K562 (cell line): ENCODE data around the gene GET4. TPM values are rescaled to one million over a fixed set of nuclear protein-coding genes. Genes with fewer than 3 reads are reported as not detected.
A peak's percentile ranks its signal among the peaks of the same experiment; 100 is the strongest.

Experiments used
- ATAC-seq: fragments of 200-7000 bp; cut with Tn5 transposase; 3 replicates; pipeline ENCODE4 v1.9.1; 2020; ENCODE audit warnings: moderate library complexity
- BruUV-seq: library from RNA; stranded (reverse); fragments of 400-500 nt; replicated peaks from 2 replicates; lab custom pipeline; 2021; lab: Mats Ljungman, UMichigan
- CTCF ChIA-PET: fragments of 300-600 bp; formaldehyde crosslinking; extraction: SDS; loops from one replicate; lab custom pipeline; 2021; ENCODE audit warnings: low intra/inter-chr PET ratio; lab: Yijun Ruan, JAX
- POLR2A ChIA-PET: fragments of 300-600, 350-650 bp; sonication (Branson Sonifier 250); formaldehyde crosslinking; extraction: SDS; loops from one replicate; lab custom pipeline; 2021; ENCODE audit warnings: antibody characterized with exemption, inconsistent platforms; lab: Yijun Ruan, JAX
- DNase-seq, 4 experiments: peaks; one replicate each; pipeline versions ENCODE4 v3.0.0 to v3.0.0-alpha.2; 2011 to 2018; ENCODE audit warnings: low spot score in 3 of 4, mixed read lengths in 3 of 4; ENCODE audit errors: extremely low read depth in 1 of 4
- FAIRE-seq: peaks from 2 replicates; lab custom pipeline; 2011; peaks lifted over from hg19 to GRCh38; lab: Jason Lieb, UNC
- H2AFZ ChIP-seq: 2 replicates; pipeline ENCODE4 v1.6.0; 2011; ENCODE audit warnings: low read depth, low read length, control low read depth, inconsistent platforms
- H3K27ac ChIP-seq: fragments of 200-600 bp; 3 replicates; pipeline ENCODE4 v1.8.0; 2011; ENCODE audit warnings: low read depth, mild to moderate bottlenecking, control low read depth, inconsistent platforms, low read length, moderate library complexity, mixed read lengths; ENCODE audit errors: extremely low read depth
- H3K27me3 ChIP-seq, 2 experiments: fragments of 300-600 bp in 1 of 2; 2 replicates in 1 of 2; 3 replicates in 1 of 2; pipeline versions ENCODE4 v1.6.0 to v1.8.0; 2011; ENCODE audit warnings: inconsistent platforms in 2 of 2, low read length in 2 of 2, mild to moderate bottlenecking in 1 of 2, mixed read lengths in 1 of 2, moderate library complexity in 1 of 2; ENCODE audit not compliant: control insufficient read depth in 2 of 2, insufficient read depth in 2 of 2
- H3K36me3 ChIP-seq: fragments of 300-600 bp; 3 replicates; pipeline ENCODE4 v1.8.0; 2011; ENCODE audit warnings: mild to moderate bottlenecking, low read length, inconsistent platforms; ENCODE audit not compliant: control insufficient read depth, insufficient read depth
- H3K4me1 ChIP-seq, 2 experiments: fragments of 200-600 bp in 1 of 2; replicated peaks in 1 of 2; 2 replicates in 1 of 2; 3 replicates in 1 of 2; pipeline versions ENCODE4 v1.5.1 to v1.8.0; 2011; ENCODE audit warnings: inconsistent platforms in 2 of 2, low read length in 2 of 2, mild to moderate bottlenecking in 1 of 2, mixed read lengths in 1 of 2, moderate library complexity in 1 of 2; ENCODE audit not compliant: control insufficient read depth in 2 of 2, insufficient read depth in 2 of 2
- H3K4me2 ChIP-seq: 2 replicates; pipeline ENCODE4 v1.6.1; 2011; ENCODE audit warnings: low read length, control low read depth, inconsistent platforms, mixed read lengths; ENCODE audit not compliant: insufficient read depth
- H3K4me3 ChIP-seq: fragments of 200-600 bp; sonication (generic), shearing (Covaris generic); 2 replicates; pipeline ENCODE4 v1.5.1; 2016; ENCODE audit warnings: control low read depth, inconsistent platforms
- H3K79me2 ChIP-seq: fragments of 200-600 bp; 3 replicates; pipeline ENCODE4 v1.8.0; 2011; ENCODE audit warnings: low read length, inconsistent platforms; ENCODE audit not compliant: control insufficient read depth, insufficient read depth
- H3K9ac ChIP-seq, 2 experiments: 2 replicates each; pipeline versions ENCODE4 v1.6.0 to v1.6.1; 2011; ENCODE audit warnings: low read depth in 2 of 2, low read length in 2 of 2, control low read depth in 1 of 2, inconsistent platforms in 1 of 2, mild to moderate bottlenecking in 1 of 2, mixed read lengths in 1 of 2; ENCODE audit not compliant: insufficient read depth in 1 of 2
- H3K9me1 ChIP-seq: one replicate; pipeline ENCODE4 v1.6.0; 2011; ENCODE audit warnings: inconsistent platforms, mild to moderate bottlenecking, low read length, moderate library complexity; ENCODE audit not compliant: control insufficient read depth, insufficient read depth
- H3K9me3 ChIP-seq: replicated peaks from 2 replicates; pipeline ENCODE4 v1.5.1; 2011; ENCODE audit warnings: low read depth, low read length, inconsistent platforms; ENCODE audit not compliant: control insufficient read depth, insufficient read depth
- H4K20me1 ChIP-seq: replicated peaks from 2 replicates; pipeline ENCODE4 v1.6.1; 2011; ENCODE audit warnings: low read length, inconsistent platforms, mixed read lengths; ENCODE audit not compliant: control insufficient read depth, insufficient read depth
- CXXC5 ChIP-seq: fragments of 250-450 bp; sonication (Bioruptor Pico); IDR thresholded peaks from 2 replicates; pipeline ENCODE4 v1.8.0; 2022; ENCODE audit warnings: inconsistent platforms, mild to moderate bottlenecking, moderate library complexity
- TBP ChIP-seq: optimal IDR thresholded peaks from 2 replicates; pipeline ENCODE3; 2011; ENCODE audit warnings: low read depth, low read length, improper control_type of control experiment
- ZBTB33 ChIP-seq: sonication (generic); formaldehyde crosslinking; IDR thresholded peaks from 2 replicates; pipeline ENCODE4 v1.8.1; 2023; ENCODE audit warnings: mild to moderate bottlenecking, missing genetic modification reagents
- ZFP36 ChIP-seq: fragments of 150-350 bp; IDR thresholded peaks from 2 replicates; pipeline ENCODE4 v1.6.1; 2018; ENCODE audit warnings: low read length, low read depth; ENCODE audit not compliant: partially characterized antibody
- ZNF436 ChIP-seq: fragments of 250-450, 450-650 bp; sonication (Bioruptor Pico); formaldehyde crosslinking; IDR thresholded peaks from 2 replicates; pipeline ENCODE4 v1.7.0; 2020; ENCODE audit warnings: mild to moderate bottlenecking
- WGBS: fragments of 100-300 bp; shearing (Covaris generic); methylation state at CpG from one replicate; pipeline ENCODE4 v1.1.6; 2016; ENCODE audit warnings: low coverage, mixed read lengths; ENCODE audit not compliant: insufficient coverage; ENCODE audit errors: missing lambda C conversion rate; 5-methylcytosine and 5-hydroxymethylcytosine counted together
- in situ Hi-C: fragments of 300-500 bp; cut with MboI; formaldehyde crosslinking; loops from 4 replicates; pipeline ENCODE4 v1.15.0; 2018; ENCODE audit warnings: inconsistent platforms, mixed read lengths
- intact Hi-C: fragments of 100-400 bp; cut with micrococcal nuclease; formaldehyde crosslinking; loops from 2 replicates; pipeline ENCODE4 v1.14.2; 2022
- polyA plus RNA-seq, 8 experiments: library from polyadenylated mRNA; depleted of rRNA in 4 of 8; stranded (reverse) in 5 of 8; unstranded in 3 of 8; fragments of >200 nt; fragmentation: Nextera tagmentation in 2 of 8; fragmentation: Illumina TruSeq in 1 of 8; extraction: Ambion mirVana in 2 of 8; extraction: Trizol in 1 of 8; gene quantifications; 2 replicates each; pipeline versions ENCODE4 v1.2.1 to v1.2.3, GENCODE V29; 2011 to 2014; ENCODE audit warnings: inconsistent platforms in 1 of 8, missing spikeins in 1 of 8
- total RNA-seq, 7 experiments: library from RNA; depleted of rRNA in 6 of 7; stranded (reverse); fragments of >200 nt in 6 of 7; fragmentation: Illumina TruSeq in 2 of 7; extraction: Trizol in 2 of 7; gene quantifications; 2 replicates each; pipeline versions ENCODE4 v1.2.1 to v1.2.3, GENCODE V29; 2011 to 2021; ENCODE audit warnings: low replicate concordance in 1 of 7
- TF ChIP-seq, protein P1 (sequence below): fragments of 450-650 bp; IDR thresholded peaks from one replicate; pipeline ENCODE4 v1.6.1; 2018; ENCODE audit warnings: mild to moderate bottlenecking, moderate library complexity; ENCODE audit not compliant: partially characterized antibody

The GET4 gene
- total and polyA plus RNA-seq, 9 of the 15 experiments (the other 6 are each of a cell fraction or from before 2014, with no cell fraction given), result 0.99 to 122 (median 40.4) TPM

GRCh38 chr7:845091-845490 lies 31.3 kb upstream of the GET4 start:
- no TSS peak for BruUV-seq
- H3K9ac ChIP-seq, result no peak overlapping the region
- H3K4me2 ChIP-seq, result no peak overlapping the region
- no peak overlapping the region for H3K27ac ChIP-seq
- intact Hi-C loops, result no loop called here
- WGBS, result 94% methylated on average over 22 of the region's 22 CpGs
- DNase-seq (no peak), ATAC-seq (no peak), FAIRE-seq (no peak)
- H3K9me1 ChIP-seq, result no peaks in the 10 kb centered on the region
- no peaks in the 10 kb centered on the region for H3K27me3 ChIP-seq
- peaks cover 5% of the 10 kb centered on the region; the same call in 1 of the 3 replicates for H3K79me2 ChIP-seq
- H3K4me3 ChIP-seq, result no peak overlapping the region
- no peaks in the 10 kb centered on the region for H4K20me1 ChIP-seq
- H3K9me3 ChIP-seq, result peaks cover 3% of the 10 kb centered on the region
- peaks cover 68% of the 10 kb centered on the region; the same call in 2 of the 3 replicates for H3K36me3 ChIP-seq
- ChIA-PET POLR2A (interaction anchor here (0.8 kb wide), 1 partner anchor 16 kb away, joined by 3 read pairs; no protein-coding TSS in a partner anchor), CTCF (no interaction called here)
- TF ChIP-seq ZNF436 (CRISPR knock-in tag) (no peak), CXXC5 (CRISPR knock-in tag) (no peak), TBP (no peak), ZFP36 (no peak), ZBTB33 (peak; percentile 75)
- TF ChIP-seq, protein P1, sequence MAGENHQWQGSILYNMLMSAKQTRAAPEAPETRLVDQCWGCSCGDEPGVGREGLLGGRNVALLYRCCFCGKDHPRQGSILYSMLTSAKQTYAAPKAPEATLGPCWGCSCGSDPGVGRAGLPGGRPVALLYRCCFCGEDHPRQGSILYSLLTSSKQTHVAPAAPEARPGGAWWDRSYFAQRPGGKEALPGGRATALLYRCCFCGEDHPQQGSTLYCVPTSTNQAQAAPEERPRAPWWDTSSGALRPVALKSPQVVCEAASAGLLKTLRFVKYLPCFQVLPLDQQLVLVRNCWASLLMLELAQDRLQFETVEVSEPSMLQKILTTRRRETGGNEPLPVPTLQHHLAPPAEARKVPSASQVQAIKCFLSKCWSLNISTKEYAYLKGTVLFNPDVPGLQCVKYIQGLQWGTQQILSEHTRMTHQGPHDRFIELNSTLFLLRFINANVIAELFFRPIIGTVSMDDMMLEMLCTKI, result no peak
- peaks cover 0 to 9% of the 10 kb centered on the region in 2 experiments; a peak in 1 of 5 replicates for H3K4me1 ChIP-seq
- no peak overlapping the region for H2AFZ ChIP-seq
- in situ Hi-C loops, result no loop called here
